ENCODE data around the gene MLH3. TPM values are rescaled to one million over a fixed set of nuclear protein-coding genes. Genes with fewer than 3 reads are reported as not detected.

Gene MLH3
- total RNA-seq, 1 experiment from 2014 or later: 13.2 TPM

DNA sequence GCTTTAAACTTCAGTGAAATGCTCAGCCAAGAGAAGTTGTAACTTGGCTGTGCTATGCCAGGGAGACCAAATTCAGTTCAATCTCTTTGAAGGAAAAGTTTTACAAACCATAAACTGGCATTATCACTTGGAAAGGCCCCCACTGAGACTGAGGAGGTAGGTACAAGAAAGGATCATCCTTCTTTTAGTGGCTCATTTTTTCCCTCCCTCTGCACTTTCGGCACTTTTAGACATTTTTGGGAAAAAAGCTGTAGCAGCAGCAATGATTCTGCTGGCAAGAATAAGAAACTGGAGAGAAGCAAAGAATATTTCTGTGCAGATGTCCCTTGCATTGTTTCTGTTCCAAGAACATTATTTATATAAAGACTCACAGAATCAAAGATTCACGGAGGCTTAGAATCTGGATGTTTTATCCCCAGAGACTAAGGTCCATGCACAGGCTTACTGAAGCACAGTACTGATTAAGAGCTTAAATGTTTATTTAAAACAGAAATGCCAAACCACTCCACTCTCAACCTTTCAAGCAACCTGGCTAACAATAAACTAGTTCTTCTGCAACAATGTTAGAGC is 30.5 kb upstream of the MLH3 start:
- Histone ChIP-seq H3K9me2 (replicated peaks; ENCODE audit: low read length) (no peaks in the 10 kb centered on the region), H3K9me3 (ENCODE audit: low read length) (no peaks in the 10 kb centered on the region), H3K27ac (ENCODE audit: low read length) (no peak overlapping the region), H3K9ac (ENCODE audit: low read length) (no peak overlapping the region), H2AFZ (ENCODE audit: low read length) (no peak overlapping the region), H3K36me3 (ENCODE audit: low read depth, low read length) (peaks cover 5% of the 10 kb centered on the region; the same call in 1 of the 2 replicates), H3K79me2 (ENCODE audit: low read length) (no peaks in the 10 kb centered on the region), H3K4me2 (ENCODE audit: low read length) (no peak overlapping the region), H3K27me3 (ENCODE audit: low read length) (no peaks in the 10 kb centered on the region), H4K20me1 (ENCODE audit: low read length) (no peaks in the 10 kb centered on the region), H3K4me3 (ENCODE audit: low read length) (no peak overlapping the region), H3K4me1 (ENCODE audit: insufficient read depth, low read length) (no peaks in the 10 kb centered on the region), H3F3A (ENCODE audit: low read length, unreplicated experiment) (no peaks in the 10 kb centered on the region)
- TF ChIP-seq EZH2phosphoT487 (IDR thresholded peaks at IDR 0.05; ENCODE audit: borderline replicate concordance, low read length): no peak
- no peak for TF ChIP-seq CTCF (conservative IDR thresholded peaks at IDR 0.05; ENCODE audit: low read depth, low read length)
- no peak for TF ChIP-seq EZH2 (IDR thresholded peaks at IDR 0.05; ENCODE audit: low read length, unreplicated experiment)
- ChIA-PET POLR2A (ENCODE audit: unreplicated experiment) (no interaction called here), CTCF (no interaction called here)
- no peak for ATAC-seq
- no peak for DNase-seq
- intact Hi-C loops (cut with micrococcal nuclease): loop anchor here (10.0 kb wide), 1 partner anchor 137 kb away; no protein-coding TSS in a partner anchor
- BruUV-seq (replicated peaks): no TSS peak

DNA sequence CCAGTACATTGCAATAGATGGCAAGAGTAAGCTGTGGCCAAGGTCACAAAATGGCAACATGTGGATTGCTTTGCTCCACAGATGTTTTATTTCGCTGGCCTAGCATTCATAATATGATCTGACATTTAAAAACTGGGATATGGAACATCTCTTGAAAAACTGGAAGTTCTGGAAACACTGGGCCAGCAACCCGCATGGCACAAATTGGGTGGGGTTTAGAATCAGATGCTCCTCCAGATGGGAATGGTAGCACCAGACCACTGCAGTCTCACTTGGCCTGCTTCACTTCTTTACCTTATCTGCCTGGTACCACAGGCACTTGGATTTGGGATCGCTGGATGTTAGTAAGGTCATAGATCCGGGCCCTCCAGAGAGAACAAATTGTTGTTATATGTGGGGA is 28.3 kb upstream of the MLH3 start:
- ChIA-PET POLR2A (ENCODE audit: unreplicated experiment) (no interaction called here), CTCF (interaction anchor here (1.1 kb wide), 1 partner anchor 9 kb away, joined by 4 read pairs; no protein-coding TSS in a partner anchor)
- no peak for ATAC-seq
- Histone ChIP-seq H3K79me2 (ENCODE audit: low read length) (no peaks in the 10 kb centered on the region), H3F3A (ENCODE audit: low read length, unreplicated experiment) (no peaks in the 10 kb centered on the region), H3K27me3 (ENCODE audit: low read length) (no peaks in the 10 kb centered on the region), H3K4me1 (ENCODE audit: insufficient read depth, low read length) (no peaks in the 10 kb centered on the region), H2AFZ (ENCODE audit: low read length) (no peak overlapping the region), H3K27ac (ENCODE audit: low read length) (no peak overlapping the region), H3K9me2 (replicated peaks; ENCODE audit: low read length) (no peaks in the 10 kb centered on the region), H3K9ac (ENCODE audit: low read length) (no peak overlapping the region), H3K4me2 (ENCODE audit: low read length) (no peak overlapping the region), H3K36me3 (ENCODE audit: low read depth, low read length) (no peaks in the 10 kb centered on the region; the same call in 1 of the 2 replicates), H3K4me3 (ENCODE audit: low read length) (no peak overlapping the region), H3K9me3 (ENCODE audit: low read length) (no peaks in the 10 kb centered on the region), H4K20me1 (ENCODE audit: low read length) (no peaks in the 10 kb centered on the region)
- no peak for TF ChIP-seq EZH2 (IDR thresholded peaks at IDR 0.05; ENCODE audit: low read length, unreplicated experiment)
- no peak for TF ChIP-seq EZH2phosphoT487 (IDR thresholded peaks at IDR 0.05; ENCODE audit: borderline replicate concordance, low read length)
- TF ChIP-seq CTCF (conservative IDR thresholded peaks at IDR 0.05; ENCODE audit: low read depth, low read length): no peak
- no TSS peak for BruUV-seq (replicated peaks)
- intact Hi-C loops (cut with micrococcal nuclease): no loop called here
- DNase-seq: no peak

GRCh38 chr14:75077794-75078193 is 26.5 kb upstream of the MLH3 start:
- Histone ChIP-seq H3K27ac (ENCODE audit: low read length) (no peak overlapping the region), H3F3A (ENCODE audit: low read length, unreplicated experiment) (no peaks in the 10 kb centered on the region), H3K9me3 (ENCODE audit: low read length) (no peaks in the 10 kb centered on the region), H3K4me2 (ENCODE audit: low read length) (no peak overlapping the region), H3K36me3 (ENCODE audit: low read depth, low read length) (no peaks in the 10 kb centered on the region), H3K27me3 (ENCODE audit: low read length) (no peaks in the 10 kb centered on the region), H3K4me1 (ENCODE audit: insufficient read depth, low read length) (no peaks in the 10 kb centered on the region), H3K9ac (ENCODE audit: low read length) (no peak overlapping the region), H3K4me3 (ENCODE audit: low read length) (no peak overlapping the region), H2AFZ (ENCODE audit: low read length) (no peak overlapping the region), H3K79me2 (ENCODE audit: low read length) (no peaks in the 10 kb centered on the region), H4K20me1 (ENCODE audit: low read length) (no peaks in the 10 kb centered on the region), H3K9me2 (replicated peaks; ENCODE audit: low read length) (no peaks in the 10 kb centered on the region)
- intact Hi-C loops (cut with micrococcal nuclease): no loop called here
- DNase-seq (no peak), ATAC-seq (no peak)
- CTCF ChIA-PET: no interaction called here
- POLR2A ChIA-PET (ENCODE audit: unreplicated experiment): no interaction called here
- no TSS peak for BruUV-seq (replicated peaks)
- TF ChIP-seq EZH2 (IDR thresholded peaks at IDR 0.05; ENCODE audit: low read length, unreplicated experiment): no peak
- TF ChIP-seq CTCF (conservative IDR thresholded peaks at IDR 0.05; ENCODE audit: low read depth, low read length): no peak
- no peak for TF ChIP-seq EZH2phosphoT487 (IDR thresholded peaks at IDR 0.05; ENCODE audit: borderline replicate concordance, low read length)
